CD4-positive, alpha-beta T cell (primary cell): ENCODE data around the gene CLCN1. TPM values are rescaled to one million over a fixed set of nuclear protein-coding genes. Genes with fewer than 3 reads are reported as not detected.

Source experiments
- ATAC-seq: fragments of 200-7000 bp; cut with Tn5 transposase; one replicate; pipeline ENCODE4 v1.10.0; 2022; ENCODE audit warnings: mild to moderate bottlenecking; ENCODE audit not compliant: poor library complexity
- CTCF ChIA-PET: fragments of 350-600 bp; sonication (Branson Sonifier 250); formaldehyde crosslinking; loops from one replicate; lab custom pipeline; 2021; ENCODE audit warnings: antibody characterized with exemption, inconsistent platforms; lab: Charles Lee
- POLR2A ChIA-PET: fragments of 350-600 bp; sonication (Branson Sonifier 250); formaldehyde crosslinking; loops from one replicate; lab custom pipeline; 2021; ENCODE audit warnings: antibody characterized with exemption, inconsistent platforms; lab: Charles Lee
- DNase-seq, 14 experiments: peaks; one replicate each; pipeline ENCODE4 v3.0.0-alpha.2; 2013 to 2020; ENCODE audit warnings: mixed read lengths in 2 of 14
- H3K27ac ChIP-seq, 2 donors: one replicate each; pipeline versions ENCODE4 v1.5.1 to v1.7.0; 2013; ENCODE audit warnings: low read length in 2 of 2, low read depth in 1 of 2, mild to moderate bottlenecking in 1 of 2
- H3K27me3 ChIP-seq, 2 experiments: 1 replicate in 1 of 2; 2 replicates in 1 of 2; pipeline versions ENCODE4 v1.6.1 to v1.7.0; 2013; ENCODE audit warnings: low read length in 2 of 2, control low read depth in 1 of 2, mild to moderate bottlenecking in 1 of 2, moderate library complexity in 1 of 2; ENCODE audit not compliant: insufficient read depth in 2 of 2, control insufficient read depth in 1 of 2
- H3K36me3 ChIP-seq: one replicate; pipeline ENCODE4 v1.6.1; 2013; ENCODE audit warnings: low read length, control low read depth; ENCODE audit not compliant: insufficient read depth
- H3K4me1 ChIP-seq: one replicate; pipeline ENCODE4 v1.6.1; 2013; ENCODE audit warnings: low read length, control low read depth; ENCODE audit not compliant: insufficient read depth
- H3K4me3 ChIP-seq: one replicate; pipeline ENCODE4 v1.5.1; 2013; ENCODE audit warnings: mild to moderate bottlenecking, low read length, moderate library complexity
- H3K9me3 ChIP-seq, 2 experiments: 1 replicate in 1 of 2; 2 replicates in 1 of 2; pipeline versions ENCODE4 v1.6.1 to v1.7.0; 2013; ENCODE audit warnings: low read length in 2 of 2, mild to moderate bottlenecking in 2 of 2, control low read depth in 1 of 2, moderate library complexity in 1 of 2; ENCODE audit not compliant: control insufficient read depth in 1 of 2, insufficient read depth in 1 of 2
- H3K27ac Mint-ChIP-seq: one replicate; pipeline ENCODE4 v1.8.0; 2020; ENCODE audit warnings: mixed read lengths
- H3K27me3 Mint-ChIP-seq: one replicate; pipeline ENCODE4 v1.8.0; 2021; ENCODE audit warnings: mixed read lengths
- H3K36me3 Mint-ChIP-seq: one replicate; pipeline ENCODE4 v1.8.0; 2021; ENCODE audit warnings: low read depth, mixed read lengths
- H3K4me1 Mint-ChIP-seq: one replicate; pipeline ENCODE4 v1.8.0; 2021; ENCODE audit warnings: low read depth, mixed read lengths
- H3K4me3 Mint-ChIP-seq: one replicate; pipeline ENCODE4 v1.8.0; 2020; ENCODE audit warnings: mild to moderate bottlenecking, mixed read lengths
- H3K9me3 Mint-ChIP-seq: one replicate; pipeline ENCODE4 v1.8.0; 2020; ENCODE audit warnings: mixed read lengths
- intact Hi-C, 2 experiments: fragments of 100-400 bp; cut with DNase I in 1 of 2; cut with micrococcal nuclease in 1 of 2; formaldehyde crosslinking; loops; one replicate each; pipeline versions ENCODE4 v1.15.1 to v1.9.0; 2023 to 2025; cut with DNase I, micrococcal nuclease
- total RNA-seq, 174 experiments: library from RNA in 2 of 174; stranded (reverse) in 2 of 174; gene quantifications; one replicate each; pipeline ENCODE4 v1.2.3 and lab custom pipeline; 2021 to 2026
- TF ChIP-seq, protein P1 (sequence below): fragments of 200-600 bp; IDR thresholded peaks from one replicate; pipeline ENCODE4 v1.8.0; 2022; ENCODE audit warnings: antibody characterized with exemption, mild to moderate bottlenecking

Gene CLCN1
- total RNA-seq, 2 experiments from 2014 or later: not detected

DNA sequence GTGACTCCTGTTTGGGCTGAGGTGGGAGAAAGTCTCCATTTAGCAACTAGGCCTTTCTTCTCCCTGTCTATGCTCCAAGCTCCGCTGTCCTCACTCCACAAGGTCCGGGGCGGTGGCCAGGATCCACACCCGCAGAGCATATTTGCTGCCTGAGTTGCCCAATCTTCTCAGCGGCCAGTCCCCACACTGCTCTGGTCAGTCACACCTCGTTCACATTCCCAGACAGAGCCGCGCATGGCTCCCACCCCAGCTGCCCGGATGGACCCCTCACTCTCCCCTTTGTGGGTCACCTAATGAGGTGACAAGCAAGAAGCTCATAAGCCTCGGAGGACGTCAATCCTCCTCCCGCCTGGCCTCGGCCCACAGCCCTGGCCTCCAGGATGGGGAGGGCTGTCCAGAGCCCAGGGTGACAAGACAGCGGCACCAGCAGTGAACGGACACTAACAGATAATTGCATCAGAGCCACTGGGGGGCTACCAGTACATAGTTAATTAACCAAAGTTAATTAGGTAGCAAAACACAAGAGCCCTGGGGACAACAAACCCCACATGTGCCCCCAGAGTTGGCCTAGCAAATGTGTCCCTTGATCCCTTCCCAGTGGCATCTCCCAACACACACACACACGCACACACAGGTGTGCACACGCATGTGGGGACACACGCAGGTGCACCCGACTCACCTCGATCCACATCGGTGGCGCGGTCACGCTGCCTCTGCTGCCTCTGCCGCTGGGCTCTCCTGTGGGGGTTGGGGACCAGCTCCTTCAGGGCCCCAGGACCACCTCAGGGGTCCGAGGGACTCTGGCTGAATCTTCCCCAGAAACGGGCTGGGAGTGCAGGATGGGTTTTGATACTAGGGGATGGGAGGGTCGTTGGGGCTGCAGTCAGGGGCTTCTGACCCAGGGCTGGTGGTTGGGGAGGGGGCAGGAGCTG, 81.0 kb downstream of the CLCN1 start:
- no peak for DNase-seq
- H3K27me3 Mint-ChIP-seq: no peaks in the 10 kb centered on the region
- intact Hi-C loops: no loop called here
- no peaks in the 10 kb centered on the region for H3K27me3 ChIP-seq
- no peaks in the 10 kb centered on the region for H3K9me3 Mint-ChIP-seq
- POLR2A ChIA-PET: no interaction called here
- TF ChIP-seq, protein P1, sequence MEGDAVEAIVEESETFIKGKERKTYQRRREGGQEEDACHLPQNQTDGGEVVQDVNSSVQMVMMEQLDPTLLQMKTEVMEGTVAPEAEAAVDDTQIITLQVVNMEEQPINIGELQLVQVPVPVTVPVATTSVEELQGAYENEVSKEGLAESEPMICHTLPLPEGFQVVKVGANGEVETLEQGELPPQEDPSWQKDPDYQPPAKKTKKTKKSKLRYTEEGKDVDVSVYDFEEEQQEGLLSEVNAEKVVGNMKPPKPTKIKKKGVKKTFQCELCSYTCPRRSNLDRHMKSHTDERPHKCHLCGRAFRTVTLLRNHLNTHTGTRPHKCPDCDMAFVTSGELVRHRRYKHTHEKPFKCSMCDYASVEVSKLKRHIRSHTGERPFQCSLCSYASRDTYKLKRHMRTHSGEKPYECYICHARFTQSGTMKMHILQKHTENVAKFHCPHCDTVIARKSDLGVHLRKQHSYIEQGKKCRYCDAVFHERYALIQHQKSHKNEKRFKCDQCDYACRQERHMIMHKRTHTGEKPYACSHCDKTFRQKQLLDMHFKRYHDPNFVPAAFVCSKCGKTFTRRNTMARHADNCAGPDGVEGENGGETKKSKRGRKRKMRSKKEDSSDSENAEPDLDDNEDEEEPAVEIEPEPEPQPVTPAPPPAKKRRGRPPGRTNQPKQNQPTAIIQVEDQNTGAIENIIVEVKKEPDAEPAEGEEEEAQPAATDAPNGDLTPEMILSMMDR: no peak
- peaks cover 77% of the 10 kb centered on the region for H3K36me3 ChIP-seq
- CTCF ChIA-PET: interaction anchor here (1.7 kb wide), 1 partner anchor 17 kb away, joined by 9 read pairs; no protein-coding TSS in a partner anchor
- H3K27ac ChIP-seq: no peak overlapping the region
- H3K4me3 ChIP-seq: no peak overlapping the region
- no peak for ATAC-seq
- H3K36me3 Mint-ChIP-seq: peaks cover 94% of the 10 kb centered on the region
- peaks cover 10% of the 10 kb centered on the region for H3K4me1 ChIP-seq
- H3K9me3 ChIP-seq: no peaks in the 10 kb centered on the region
- H3K4me3 Mint-ChIP-seq: no peak overlapping the region
- H3K4me1 Mint-ChIP-seq: peaks cover 13% of the 10 kb centered on the region
- no peak overlapping the region for H3K27ac Mint-ChIP-seq

DNA sequence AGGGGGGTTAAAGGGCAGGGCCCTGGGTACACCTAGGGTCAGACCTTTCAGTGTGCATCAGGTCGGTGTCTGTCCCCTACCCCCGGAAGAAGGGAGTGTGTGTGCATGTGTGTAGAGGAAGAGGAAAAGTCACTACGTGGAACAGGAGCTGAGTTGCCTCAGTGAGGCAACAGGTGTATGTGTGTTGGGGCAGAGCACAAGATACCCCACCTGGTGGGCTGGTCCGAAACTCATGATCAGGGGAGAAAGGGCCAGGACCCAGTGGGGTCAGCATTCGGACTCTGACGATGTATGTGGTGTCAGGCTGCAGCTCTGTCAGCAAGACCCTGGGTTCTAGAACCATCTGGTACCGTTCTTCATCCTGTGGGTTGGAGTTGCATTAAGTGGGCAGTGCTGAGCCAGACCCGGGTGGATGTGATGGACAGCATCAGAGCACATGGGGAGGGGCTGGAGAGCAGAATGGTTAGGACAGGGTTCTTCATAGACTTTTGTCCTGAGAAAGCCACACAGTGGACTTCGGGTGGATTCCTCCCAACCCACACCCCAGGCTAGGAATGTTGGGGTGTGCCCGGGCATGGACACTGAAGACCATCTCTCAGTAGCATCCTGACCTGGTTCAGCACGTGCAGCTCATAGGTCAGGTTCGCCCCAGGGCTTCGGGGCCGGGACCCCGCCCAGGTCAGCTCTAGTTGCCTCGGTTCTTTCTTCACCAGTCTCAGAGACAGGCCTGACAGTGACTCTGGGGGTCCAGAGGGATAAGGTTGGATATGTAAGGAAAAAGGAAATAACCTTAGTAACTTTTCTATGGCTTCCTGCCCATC, 82.0 kb downstream of the CLCN1 start:
- Mint-ChIP-seq H3K4me3 (no peak overlapping the region), H3K36me3 (peaks cover 84% of the 10 kb centered on the region), H3K27me3 (no peaks in the 10 kb centered on the region), H3K4me1 (peaks cover 22% of the 10 kb centered on the region), H3K27ac (no peak overlapping the region), H3K9me3 (no peaks in the 10 kb centered on the region)
- H3K9me3 ChIP-seq: no peaks in the 10 kb centered on the region
- no peak overlapping the region for H3K4me3 ChIP-seq
- TF ChIP-seq, protein P1: no peak
- no peak overlapping the region for H3K27ac ChIP-seq
- no peaks in the 10 kb centered on the region for H3K27me3 ChIP-seq
- ChIA-PET POLR2A (interaction anchor here (1.7 kb wide), 1 partner anchor 13 kb away, joined by 8 read pairs; no protein-coding TSS in a partner anchor), CTCF (no interaction called here)
- peaks cover 73% of the 10 kb centered on the region for H3K36me3 ChIP-seq
- intact Hi-C loops: no loop called here
- ATAC-seq (no peak), DNase-seq (no peak)
- H3K4me1 ChIP-seq: peaks cover 12% of the 10 kb centered on the region

DNA sequence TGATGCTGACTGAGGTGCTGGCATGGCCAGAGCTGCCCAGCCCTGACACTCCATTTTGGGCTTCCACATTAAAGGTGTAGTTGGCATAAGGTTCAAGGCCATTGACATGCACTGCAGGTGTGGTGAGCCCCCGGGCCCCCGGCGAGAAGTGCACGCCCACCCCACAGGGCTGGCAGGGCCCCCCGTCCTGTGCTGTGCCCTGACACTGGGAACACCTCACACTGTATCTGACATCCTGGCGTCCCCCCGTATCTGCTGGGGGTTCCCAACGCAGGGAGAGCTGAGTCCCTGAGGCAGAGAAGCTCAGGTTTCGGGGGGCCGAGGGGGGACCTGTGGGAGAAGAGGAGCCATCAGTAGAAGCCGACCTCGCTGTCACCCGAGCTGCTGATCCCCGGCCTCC, 82.7 kb downstream of the CLCN1 start:
- H3K4me3 ChIP-seq: no peak overlapping the region
- H3K4me1 ChIP-seq: peaks cover 12% of the 10 kb centered on the region
- ATAC-seq (no peak), DNase-seq (no peak)
- POLR2A ChIA-PET: interaction anchor here (1.7 kb wide), 1 partner anchor 13 kb away, joined by 8 read pairs; no protein-coding TSS in a partner anchor
- peaks cover 66% of the 10 kb centered on the region for H3K36me3 ChIP-seq
- Mint-ChIP-seq H3K27ac (no peak overlapping the region), H3K36me3 (peaks cover 82% of the 10 kb centered on the region), H3K9me3 (no peaks in the 10 kb centered on the region), H3K4me3 (no peak overlapping the region), H3K4me1 (peaks cover 26% of the 10 kb centered on the region), H3K27me3 (no peaks in the 10 kb centered on the region)
- CTCF ChIA-PET: no interaction called here
- no peaks in the 10 kb centered on the region for H3K27me3 ChIP-seq
- H3K27ac ChIP-seq: no peak overlapping the region
- intact Hi-C loops: no loop called here
- H3K9me3 ChIP-seq: no peaks in the 10 kb centered on the region
- TF ChIP-seq, protein P1: no peak
